Activated naive CD4-positive, alpha-beta T cell treated with Interleukin-2 at 50 U/mL for 16 hours (primary cell): ENCODE data around the gene APMAP.

Experiments used
- DNase-seq: peaks from one replicate; pipeline ENCODE4 v3.0.0-alpha.2; 2020

Gene APMAP

DNA sequence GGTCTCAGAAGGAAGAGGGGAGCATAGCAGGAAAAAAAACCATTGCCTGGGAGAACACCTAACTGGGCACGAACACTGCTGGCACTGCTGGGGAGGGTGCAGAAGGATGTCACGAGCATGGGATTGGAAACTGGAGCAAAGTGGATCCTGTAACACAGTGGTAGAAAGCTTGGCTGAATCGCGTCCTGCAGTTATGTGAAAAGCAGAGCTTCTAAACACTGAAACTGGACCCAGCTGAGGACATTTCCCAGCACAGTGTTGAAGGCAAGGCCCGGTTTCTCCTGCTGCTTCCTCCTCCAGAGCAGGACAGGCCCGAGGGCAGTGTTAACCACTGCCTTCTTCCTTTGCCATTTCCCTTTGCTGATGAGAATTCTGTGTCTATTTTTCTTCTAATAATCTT is 6.7 kb downstream of the APMAP start:
- no peak for DNase-seq

DNA sequence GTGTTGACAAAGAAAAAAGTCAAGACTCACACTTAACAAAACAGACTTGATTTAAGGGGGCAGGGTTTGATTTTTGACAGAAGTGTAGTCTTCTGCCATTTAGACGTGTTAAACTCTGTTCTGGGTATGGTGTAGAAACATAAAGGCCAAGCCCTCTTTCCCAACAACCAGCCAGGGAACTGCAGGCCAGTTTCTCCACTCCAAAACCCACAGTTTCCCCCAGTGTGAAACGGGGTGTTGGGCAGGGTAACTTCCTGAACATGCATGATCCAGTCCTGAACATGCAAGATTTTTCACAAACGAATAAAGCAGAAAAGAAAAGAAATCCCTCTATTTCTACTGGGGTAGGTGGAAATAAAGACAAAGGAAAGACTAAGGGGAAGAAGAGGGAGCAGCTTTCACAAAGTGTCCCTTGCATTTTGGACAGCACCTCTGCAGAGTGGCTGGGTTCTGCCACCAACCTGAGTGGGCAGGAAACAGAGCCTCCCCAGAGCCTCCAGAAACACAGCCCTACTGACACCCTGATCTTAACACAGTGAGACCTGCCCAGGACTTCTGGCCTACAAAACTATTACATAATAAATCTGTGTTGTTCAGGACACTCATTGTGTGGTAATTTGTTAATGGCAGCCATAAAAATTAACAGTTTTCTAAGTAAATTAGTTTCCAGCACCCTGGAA is 7.5 kb downstream of the APMAP start:
- DNase-seq = no peak

DNA sequence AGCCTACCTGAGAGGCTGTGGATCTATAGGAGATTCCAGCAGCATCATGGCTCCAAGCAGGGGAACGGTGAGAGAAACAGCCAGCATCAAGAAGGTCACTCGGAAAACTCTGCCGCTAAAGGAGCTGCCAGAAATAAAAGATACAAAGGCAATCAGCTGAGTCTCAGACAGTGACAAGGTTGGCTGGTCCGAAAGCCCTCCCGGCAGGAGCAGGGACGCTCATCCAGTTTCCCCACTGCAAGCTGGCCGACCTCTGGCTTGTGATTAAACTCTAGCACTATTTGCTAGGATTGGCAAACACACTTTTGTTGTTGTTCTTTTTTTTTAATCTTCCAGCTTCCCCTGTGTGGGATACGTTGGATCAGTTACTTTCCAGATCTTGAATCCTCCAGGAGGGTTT is 8.7 kb downstream of the APMAP start:
- no peak for DNase-seq

DNA sequence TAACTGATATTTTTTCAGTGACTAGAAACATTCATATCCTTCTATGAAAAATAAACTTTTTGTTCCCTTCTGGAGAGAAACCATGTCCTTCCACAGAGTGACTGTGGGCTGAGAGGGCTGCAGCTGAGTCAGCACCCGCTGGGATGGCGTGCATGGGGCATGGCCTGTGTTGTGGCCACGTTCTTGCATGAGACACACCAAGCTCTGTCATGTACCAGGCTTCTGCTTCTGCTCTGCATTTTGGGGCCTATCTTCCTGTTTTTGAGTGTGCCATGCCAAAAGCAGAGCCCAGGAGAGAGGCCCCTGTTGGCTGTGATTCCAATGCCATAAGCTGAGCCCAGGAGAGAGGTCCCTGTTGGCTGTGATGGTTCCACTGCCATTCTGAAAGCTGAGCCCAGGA is 10.8 kb downstream of the APMAP start:
- DNase-seq = no peak

DNA sequence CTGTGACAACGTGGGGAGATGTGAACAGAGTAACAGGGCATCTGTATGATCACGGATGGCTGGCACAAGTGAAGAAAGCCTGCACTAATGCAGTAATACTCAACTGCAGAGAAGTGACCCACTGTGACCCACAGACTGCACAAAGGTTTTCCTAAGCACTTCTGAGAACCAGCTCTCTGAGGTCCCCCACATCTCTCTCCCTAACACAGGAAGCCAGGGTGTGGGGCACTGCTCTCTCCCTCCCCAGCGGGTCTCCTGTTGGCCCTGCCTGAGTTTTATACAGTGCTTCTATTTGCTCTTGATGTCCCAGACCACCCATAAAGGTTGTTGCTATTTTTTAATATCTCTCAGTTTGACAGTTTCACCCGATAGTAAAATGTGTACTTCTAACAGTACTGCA is 11.3 kb downstream of the APMAP start:
- no peak for DNase-seq

DNA sequence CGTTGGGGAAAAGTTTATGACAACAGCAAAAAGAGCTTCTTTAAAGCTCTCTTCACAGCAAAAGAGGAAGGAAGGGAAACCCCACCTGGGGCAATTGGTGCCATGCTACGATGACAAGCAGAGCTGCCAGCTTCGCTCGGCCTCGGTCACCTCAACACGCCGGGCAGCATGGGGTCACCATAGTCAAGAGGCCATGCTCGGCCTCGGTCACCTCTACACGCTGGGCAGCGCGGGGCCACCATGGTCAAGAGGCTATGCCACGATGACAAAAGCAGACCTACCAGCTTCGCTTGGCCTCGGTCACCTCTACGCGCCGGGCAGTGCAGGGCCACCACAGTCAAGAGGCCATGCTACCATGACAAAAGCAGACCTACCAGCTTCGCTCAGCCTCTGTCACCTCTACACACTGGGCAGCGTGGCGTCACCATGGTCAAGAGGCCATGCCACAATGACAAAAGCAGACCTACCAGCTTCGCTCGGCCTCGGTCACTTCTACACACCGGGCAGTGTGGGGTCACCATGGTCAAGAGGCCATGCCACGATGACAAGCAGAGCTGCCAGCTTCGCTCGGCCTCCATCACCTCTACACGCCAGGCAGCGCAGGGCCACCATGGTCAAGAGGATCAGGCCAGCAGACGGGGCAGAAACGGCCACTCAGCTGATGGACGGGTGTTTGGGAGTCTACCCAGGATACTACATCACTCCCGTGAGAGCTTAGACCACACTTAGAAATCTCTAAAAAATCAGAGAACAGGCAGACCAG is 12.1 kb downstream of the APMAP start:
- no peak for DNase-seq

GRCh38 chr20:24979036-24979960 is 13.3 kb downstream of the APMAP start:
- no peak for DNase-seq

- no peak for DNase-seq
Observed at GRCh38 chr20:24978513-24978912, 14.0 kb downstream of the APMAP start.

- DNase-seq = no peak
Observed at GRCh38 chr20:24977797-24978196, 14.8 kb downstream of the APMAP start.

DNA sequence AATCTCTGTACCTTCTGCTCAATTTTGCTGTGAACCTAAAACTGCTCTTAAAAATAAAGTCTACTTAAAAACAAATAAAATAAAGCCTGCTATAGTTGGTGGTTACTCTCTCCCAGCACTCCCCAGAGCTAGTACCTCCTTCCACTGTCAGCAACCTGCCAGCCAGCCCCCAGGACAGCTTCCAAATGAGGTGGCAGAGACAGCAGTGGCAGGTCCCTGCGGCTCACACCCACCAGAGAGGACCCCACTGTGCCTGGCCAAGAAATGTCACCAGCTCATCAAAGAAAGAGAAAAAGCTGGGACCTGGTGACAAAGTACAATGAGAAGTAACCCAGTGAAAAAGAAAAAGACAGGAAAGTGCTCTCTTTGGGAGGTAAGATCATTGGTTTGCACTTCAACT is 15.2 kb downstream of the APMAP start:
- no peak for DNase-seq

GRCh38 chr20:24972341-24972740 is 20.2 kb downstream of the APMAP start:
- no peak for DNase-seq

GRCh38 chr20:24971376-24972101 is 21.0 kb downstream of the APMAP start:
- DNase-seq = no peak

GRCh38 chr20:24970754-24971153 is 21.8 kb downstream of the APMAP start:
- DNase-seq = no peak

GRCh38 chr20:24970030-24970553 is 22.5 kb downstream of the APMAP start:
- no peak for DNase-seq

- DNase-seq = no peak
Observed at GRCh38 chr20:24969186-24970029, 23.1 kb downstream of the APMAP start.

- DNase-seq = no peak
Observed at GRCh38 chr20:24968278-24968800, 24.2 kb downstream of the APMAP start.

DNA sequence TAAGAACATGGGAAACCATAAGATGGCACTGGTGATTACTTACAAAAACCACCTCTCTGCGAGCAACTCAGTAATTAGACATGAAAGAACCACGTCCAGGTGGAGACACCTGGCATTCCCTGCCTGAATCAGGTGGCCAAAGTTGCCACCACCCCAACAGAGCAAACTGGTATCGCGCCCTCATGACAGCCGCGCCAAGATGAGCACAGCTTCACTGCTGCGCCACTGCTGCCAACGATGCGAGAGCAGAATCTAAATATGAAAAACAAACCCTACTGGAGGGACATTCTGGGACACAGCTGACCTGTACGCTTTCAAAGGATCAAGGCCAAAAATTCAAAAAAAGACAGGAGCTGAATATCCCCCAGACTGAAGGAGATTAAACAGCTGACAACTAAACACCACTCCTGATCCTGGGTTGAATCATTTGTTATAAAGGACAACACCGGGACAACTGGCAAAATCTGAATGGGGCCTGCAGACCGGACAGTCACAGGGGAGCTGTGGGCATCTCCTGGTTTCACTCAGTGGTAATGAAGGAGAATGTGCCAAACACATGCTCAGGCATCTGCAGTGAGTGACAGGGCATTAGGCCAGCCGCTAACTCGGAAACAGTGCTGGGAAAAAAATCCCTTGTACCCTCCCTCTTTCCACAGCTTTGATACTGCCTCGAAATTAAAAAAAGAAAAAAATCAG is 26.1 kb downstream of the APMAP start:
- DNase-seq = no peak

- DNase-seq = no peak
Observed at GRCh38 chr20:24965065-24965919, 27.3 kb downstream of the APMAP start.

DNA sequence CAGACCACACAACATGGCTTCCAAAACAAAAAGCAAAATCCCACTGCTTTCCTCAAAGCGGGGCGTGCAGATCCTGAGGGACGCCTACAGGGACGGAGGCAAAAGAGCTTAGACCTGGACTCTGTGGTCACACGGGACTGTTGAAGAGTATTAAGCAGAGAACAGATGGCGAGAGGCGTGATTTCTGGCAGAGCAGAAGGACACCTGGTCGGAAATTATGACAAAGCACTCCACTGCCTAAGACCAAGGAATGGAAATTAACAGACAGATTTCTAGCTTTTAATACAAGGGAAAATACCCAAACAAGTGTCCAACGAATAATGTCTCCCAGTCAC is 28.1 kb downstream of the APMAP start:
- DNase-seq = no peak
